ENCODE measurements around the gene FOXR1. TPM values are rescaled to one million over a fixed set of nuclear protein-coding genes. Genes with fewer than 3 reads are reported as not detected.

The FOXR1 gene
- total RNA-seq, 1 donor, result not detected

DNA sequence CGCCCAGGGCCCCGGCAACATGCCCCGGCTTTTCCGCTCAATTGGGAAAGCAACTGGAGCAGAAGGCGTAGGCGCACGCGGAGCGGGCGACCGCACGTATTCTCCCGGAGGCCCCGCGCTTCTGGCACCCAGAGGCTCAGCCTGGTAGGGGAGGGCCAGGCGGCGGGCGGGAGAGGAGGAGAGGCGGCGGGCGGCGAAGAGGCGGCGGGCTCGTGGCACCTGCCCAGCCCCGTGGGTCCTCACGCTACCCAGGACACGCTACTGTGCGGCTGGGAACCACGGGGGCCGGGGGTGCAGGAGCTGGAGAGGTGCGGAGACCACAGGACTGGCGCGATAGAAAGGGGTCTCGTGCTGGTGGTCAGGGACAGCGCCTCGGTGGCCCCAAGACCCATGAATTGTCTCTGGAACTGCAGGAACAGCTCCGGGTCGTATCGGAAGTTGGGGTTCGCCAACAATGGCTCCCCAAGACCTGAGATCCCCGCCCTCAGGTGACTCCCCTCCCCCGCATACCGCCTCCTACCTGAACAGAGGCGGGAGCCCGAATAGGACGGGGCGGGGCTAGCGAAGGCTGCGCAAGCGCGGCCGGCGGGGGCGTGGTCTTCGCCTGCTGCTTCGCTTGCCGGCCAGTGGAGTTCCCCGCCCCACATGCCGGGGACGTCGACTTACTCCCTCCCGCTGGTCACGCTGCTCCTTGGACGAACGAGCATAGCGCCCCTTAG lies 58.9 kb downstream of the FOXR1 start, which contains the start of gene SLC37A4:
Gene SLC37A4 (minus strand): TSS at position 549 of the 719 bp plus-strand sequence.
- peak within 1 kb of the TSS; percentile 90 for H3K4me3 ChIP-seq (ENCODE audit: low read depth, low read length)
- DNase-seq (ENCODE audit: low read depth), result peak; percentile 97
- TF ChIP-seq, protein P1, sequence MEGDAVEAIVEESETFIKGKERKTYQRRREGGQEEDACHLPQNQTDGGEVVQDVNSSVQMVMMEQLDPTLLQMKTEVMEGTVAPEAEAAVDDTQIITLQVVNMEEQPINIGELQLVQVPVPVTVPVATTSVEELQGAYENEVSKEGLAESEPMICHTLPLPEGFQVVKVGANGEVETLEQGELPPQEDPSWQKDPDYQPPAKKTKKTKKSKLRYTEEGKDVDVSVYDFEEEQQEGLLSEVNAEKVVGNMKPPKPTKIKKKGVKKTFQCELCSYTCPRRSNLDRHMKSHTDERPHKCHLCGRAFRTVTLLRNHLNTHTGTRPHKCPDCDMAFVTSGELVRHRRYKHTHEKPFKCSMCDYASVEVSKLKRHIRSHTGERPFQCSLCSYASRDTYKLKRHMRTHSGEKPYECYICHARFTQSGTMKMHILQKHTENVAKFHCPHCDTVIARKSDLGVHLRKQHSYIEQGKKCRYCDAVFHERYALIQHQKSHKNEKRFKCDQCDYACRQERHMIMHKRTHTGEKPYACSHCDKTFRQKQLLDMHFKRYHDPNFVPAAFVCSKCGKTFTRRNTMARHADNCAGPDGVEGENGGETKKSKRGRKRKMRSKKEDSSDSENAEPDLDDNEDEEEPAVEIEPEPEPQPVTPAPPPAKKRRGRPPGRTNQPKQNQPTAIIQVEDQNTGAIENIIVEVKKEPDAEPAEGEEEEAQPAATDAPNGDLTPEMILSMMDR (IDR thresholded peaks at IDR 0.05; ENCODE audit: insufficient read depth, low read length), result peak; percentile 92

Small RNA genes lying within 50 kb of the gene (small RNA-seq; reads per million reads assigned to genes)
- gene AP003392.2 (not detected), gene RF00017 (not detected), gene RF00019 (not detected), gene RN7SL688P (0.19 reads per million)

Other genes starting within 250 kb of the FOXR1 start
- gene DDX6, start 180.6 kb upstream of the FOXR1 start, total RNA-seq (ENCODE audit: low replicate concordance), result 174 and 189 TPM in 2 replicates
- not detected in 2 replicates for gene CXCR5, start 87.9 kb upstream of the FOXR1 start, total RNA-seq (ENCODE audit: low replicate concordance)
- gene BCL9L, start 45.8 kb upstream of the FOXR1 start, total RNA-seq (ENCODE audit: low replicate concordance), result 17.7 and 19.5 TPM in 2 replicates
- not detected in 2 replicates for gene UPK2, start 15.5 kb upstream of the FOXR1 start, total RNA-seq (ENCODE audit: low replicate concordance)
- gene CENATAC, start 26.4 kb downstream of the FOXR1 start, total RNA-seq (ENCODE audit: low replicate concordance), result 30.9 and 63.4 TPM in 2 replicates
- gene RPS25, start 46.6 kb downstream of the FOXR1 start, total RNA-seq (ENCODE audit: low replicate concordance), result 796 and 2,500 TPM in 2 replicates
- gene TRAPPC4, start 47.0 kb downstream of the FOXR1 start, total RNA-seq (ENCODE audit: low replicate concordance), result 61.2 and 79.9 TPM in 2 replicates
- 13.4 and 15.5 TPM in 2 replicates for gene SLC37A4, start 59.1 kb downstream of the FOXR1 start, total RNA-seq (ENCODE audit: low replicate concordance)
- gene HYOU1, start 85.4 kb downstream of the FOXR1 start, total RNA-seq (ENCODE audit: low replicate concordance), result 117 and 126 TPM in 2 replicates
- gene VPS11, start 96.1 kb downstream of the FOXR1 start, total RNA-seq (ENCODE audit: low replicate concordance), result 16.8 and 29.4 TPM in 2 replicates
- 5.3 and 14.9 TPM in 2 replicates for gene HMBS, start 113.1 kb downstream of the FOXR1 start, total RNA-seq (ENCODE audit: low replicate concordance)
- gene DPAGT1, start 130.1 kb downstream of the FOXR1 start, total RNA-seq (ENCODE audit: low replicate concordance), result 7.0 and 30.5 TPM in 2 replicates
- gene C2CD2L, start 135.6 kb downstream of the FOXR1 start, total RNA-seq (ENCODE audit: low replicate concordance), result 2.6 and 4.9 TPM in 2 replicates
- gene HINFP, start 149.8 kb downstream of the FOXR1 start, total RNA-seq (ENCODE audit: low replicate concordance), result 8.7 and 19.1 TPM in 2 replicates
- gene ABCG4, start 177.3 kb downstream of the FOXR1 start, total RNA-seq (ENCODE audit: low replicate concordance), result 0.08 TPM in 1 of 2 replicates, not detected in the other
- gene NLRX1, start 197.0 kb downstream of the FOXR1 start, total RNA-seq (ENCODE audit: low replicate concordance), result 16.5 and 18.3 TPM in 2 replicates
- not detected in 2 replicates for gene NHERF4, start 213.7 kb downstream of the FOXR1 start, total RNA-seq (ENCODE audit: low replicate concordance)
- 4.0 and 11.4 TPM in 2 replicates for gene CBL, start 234.6 kb downstream of the FOXR1 start, total RNA-seq (ENCODE audit: low replicate concordance)